Fibroblast of lung (primary cell): ENCODE measurements around the gene TAB2.

Experiments used
- CTCF ChIP-seq, 2 donors: IDR thresholded peaks in 1 of 2; conservative IDR thresholded peaks in 1 of 2; 1 replicate in 1 of 2; 2 replicates in 1 of 2; pipeline ENCODE4 v1.5.1; 2011 to 2012; ENCODE audit warnings: low read length in 2 of 2, control low read depth in 1 of 2, inconsistent platforms in 1 of 2, low read depth in 1 of 2, mild to moderate bottlenecking in 1 of 2
- EZH2 ChIP-seq: IDR thresholded peaks from 2 replicates; pipeline ENCODE4 v1.5.1; 2012; ENCODE audit warnings: low read length, control low read depth, mild to moderate bottlenecking; ENCODE audit errors: missing control alignments

DNA sequence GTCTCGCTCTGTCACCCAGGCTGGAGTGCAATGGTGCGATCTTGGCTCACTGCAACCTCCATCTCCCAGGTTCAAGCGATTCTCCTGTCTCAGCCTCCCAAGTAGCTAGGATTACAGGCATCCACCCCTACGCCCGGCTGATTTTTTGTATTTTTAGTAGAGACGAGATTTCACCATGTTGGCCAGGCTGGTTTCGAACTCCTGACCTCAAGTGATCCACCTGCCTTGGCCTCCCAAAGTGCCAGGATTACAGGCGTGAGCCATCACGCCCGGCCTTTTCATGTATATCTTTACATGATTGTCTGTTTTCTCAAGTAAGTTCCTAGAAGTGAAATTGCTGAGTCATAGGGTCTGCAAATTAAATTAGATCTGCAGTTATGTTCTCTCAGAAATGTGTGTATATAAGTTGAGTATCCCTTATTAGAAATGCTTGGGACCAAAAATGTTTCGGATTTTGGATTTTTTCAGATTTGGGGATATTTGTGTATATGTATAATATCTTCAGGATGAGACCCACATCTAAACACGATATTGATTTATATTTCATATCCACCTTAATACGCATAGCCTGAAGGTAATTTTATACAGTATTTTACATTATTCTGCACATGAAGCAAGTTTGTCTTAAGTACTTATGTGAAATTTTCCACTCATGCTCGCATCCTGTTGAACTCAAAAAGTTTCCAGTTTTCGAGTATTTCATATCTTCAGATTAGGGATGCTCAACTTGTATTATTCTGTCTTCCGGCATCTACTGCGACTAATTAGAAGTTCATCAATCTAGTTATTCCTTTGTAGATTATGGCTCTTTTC is 40.4 kb downstream of the TAB2 start:
- TF ChIP-seq CTCF (conservative IDR thresholded peaks at IDR 0.05 in 1 of 2, IDR thresholded peaks at IDR 0.05 in 1 of 2; ENCODE audit: low read depth in 1 of 2, low read length in 2 of 2) (no peak), EZH2 (no peak)
